GM18520 (cell line): ENCODE data around the gene LRRC9.

Experiments used
- ATAC-seq: cut with Tn5 transposase; IDR thresholded peaks from one replicate; pipeline ENCODE4 v1.9.1; 2021; ENCODE audit not compliant: unreplicated experiment

LRRC9 gene

DNA sequence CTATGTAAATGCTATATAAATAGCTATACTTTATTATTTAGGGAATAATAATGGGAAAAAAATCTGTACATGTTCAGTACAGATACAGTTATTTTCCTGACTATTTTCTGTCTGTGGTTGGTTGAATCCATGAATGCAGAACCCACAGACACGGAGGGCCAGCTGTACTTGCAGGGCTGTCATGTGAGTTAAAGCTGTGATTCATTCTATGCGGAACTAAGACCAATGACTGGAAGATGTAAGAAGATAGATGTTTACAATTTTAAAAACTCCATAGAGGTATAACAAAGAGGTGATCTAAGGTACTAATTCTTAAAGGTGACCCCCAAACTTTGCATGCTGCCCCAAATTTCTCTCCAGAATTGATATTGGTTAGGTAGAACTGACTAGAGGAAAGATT, 186.4 kb downstream of the LRRC9 start:
- ATAC-seq: no peak

DNA sequence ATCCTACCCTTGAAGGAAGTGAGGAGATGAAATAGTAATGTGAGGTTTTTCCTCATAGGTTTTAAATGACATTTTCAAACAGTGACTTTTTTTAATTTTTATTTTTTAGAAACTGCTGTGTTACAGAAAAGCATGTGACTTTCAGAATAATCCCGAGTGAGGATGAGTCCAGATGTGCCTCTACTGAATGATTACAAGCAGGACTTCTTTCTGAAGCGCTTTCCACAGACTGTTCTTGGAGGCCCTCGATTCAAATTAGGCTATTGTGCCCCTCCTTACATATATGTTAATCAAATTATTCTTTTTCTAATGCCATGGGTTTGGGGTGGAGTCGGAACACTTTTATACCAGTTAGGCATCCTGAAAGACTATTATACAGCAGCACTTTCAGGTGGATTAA, 187.5 kb downstream of the LRRC9 start:
- ATAC-seq: no peak

DNA sequence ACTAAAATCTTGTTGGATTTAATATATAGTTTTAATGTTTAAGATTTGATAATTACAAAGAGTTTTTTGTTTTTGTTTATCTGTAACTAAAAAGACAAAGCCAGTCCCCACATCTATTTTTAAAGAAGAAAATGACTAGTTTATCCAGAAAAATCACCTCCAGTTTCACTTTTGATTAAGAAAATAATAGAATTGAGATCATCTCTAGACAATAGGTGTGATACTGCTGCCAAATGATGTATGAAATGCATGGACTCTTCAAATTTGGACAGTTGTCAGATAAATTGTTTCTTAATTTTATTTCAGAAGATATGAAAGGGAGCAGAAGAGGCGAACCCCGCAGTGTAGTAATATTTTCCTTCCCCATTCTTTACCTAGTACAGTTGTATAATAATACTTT, 191.8 kb downstream of the LRRC9 start:
- ATAC-seq: no peak
